HG03097 (cell line): Measurements from ENCODE around the gene MEOX2.

Source experiments
- ATAC-seq: cut with Tn5 transposase; IDR thresholded peaks from one replicate; pipeline ENCODE4 v1.9.1; 2021; ENCODE audit not compliant: unreplicated experiment, low FRiP score

Gene MEOX2

DNA sequence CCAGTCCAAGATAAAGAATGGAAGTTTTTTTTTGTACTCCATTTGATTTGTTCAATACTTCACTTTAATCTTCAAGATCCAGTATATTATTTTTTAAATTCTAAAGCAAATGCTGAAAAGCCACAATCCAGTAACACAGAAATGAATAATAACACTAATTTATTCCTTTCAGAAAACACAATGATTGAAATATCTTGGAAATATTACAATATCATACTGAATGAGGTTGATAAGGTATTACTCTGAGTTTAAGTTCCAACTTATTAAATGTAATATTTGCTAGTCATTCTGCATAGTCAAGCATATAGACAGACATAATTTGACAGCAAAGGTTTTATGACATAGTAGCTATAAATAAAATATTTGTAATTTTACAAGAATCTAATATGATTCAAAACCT lies 4.4 kb downstream of the MEOX2 start:
- no peak for ATAC-seq

GRCh38 chr7:15681631-15682030 lies 4.9 kb downstream of the MEOX2 start:
- no peak for ATAC-seq

GRCh38 chr7:15681186-15681585 lies 5.3 kb downstream of the MEOX2 start:
- ATAC-seq = no peak

- no peak for ATAC-seq
These were observed 6.0 kb downstream of the MEOX2 start for GRCh38 chr7:15680446-15680845.

DNA sequence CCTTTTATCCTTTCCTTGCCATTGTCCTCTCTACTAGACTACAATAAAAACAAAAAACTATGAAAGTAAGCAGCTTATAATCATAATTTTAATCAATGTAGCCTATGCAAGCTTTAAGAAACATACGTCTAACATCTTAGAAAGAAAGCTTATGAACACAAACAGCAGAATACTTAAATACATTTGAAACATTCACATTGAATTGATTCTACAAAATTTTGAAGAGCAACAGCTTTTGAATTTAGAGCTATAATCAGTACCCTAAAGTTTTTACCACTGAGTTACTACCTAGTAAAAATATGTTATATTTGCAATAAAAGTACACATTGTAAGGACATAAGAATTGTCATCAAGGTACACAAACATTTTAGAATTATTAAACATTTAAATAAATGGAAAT lies 7.2 kb downstream of the MEOX2 start:
- no peak for ATAC-seq

DNA sequence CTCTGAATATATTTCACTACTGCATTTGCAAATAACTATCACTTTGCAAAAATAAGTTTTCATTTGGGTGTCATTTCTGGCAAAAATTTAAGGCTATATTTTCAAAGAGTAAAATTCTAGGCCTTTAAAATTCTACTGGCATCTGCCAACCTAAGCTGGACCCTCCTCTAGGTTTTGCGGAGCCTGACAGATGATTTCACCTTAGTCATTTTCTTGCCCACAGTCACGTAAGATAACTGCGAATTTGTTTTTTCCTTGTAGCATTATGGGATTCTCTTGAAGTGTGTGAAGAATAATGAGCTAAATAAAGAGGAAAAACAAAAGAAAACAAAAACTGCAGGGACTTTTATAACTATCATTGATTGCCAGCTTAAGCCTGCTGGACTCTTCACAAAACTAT lies 7.8 kb downstream of the MEOX2 start:
- ATAC-seq = no peak

- ATAC-seq = no peak
These were observed 11.1 kb downstream of the MEOX2 start for GRCh38 chr7:15675379-15675778.

GRCh38 chr7:15674586-15674985 lies 11.9 kb downstream of the MEOX2 start:
- no peak for ATAC-seq

GRCh38 chr7:15669443-15670090 lies 16.9 kb downstream of the MEOX2 start:
- ATAC-seq = no peak

DNA sequence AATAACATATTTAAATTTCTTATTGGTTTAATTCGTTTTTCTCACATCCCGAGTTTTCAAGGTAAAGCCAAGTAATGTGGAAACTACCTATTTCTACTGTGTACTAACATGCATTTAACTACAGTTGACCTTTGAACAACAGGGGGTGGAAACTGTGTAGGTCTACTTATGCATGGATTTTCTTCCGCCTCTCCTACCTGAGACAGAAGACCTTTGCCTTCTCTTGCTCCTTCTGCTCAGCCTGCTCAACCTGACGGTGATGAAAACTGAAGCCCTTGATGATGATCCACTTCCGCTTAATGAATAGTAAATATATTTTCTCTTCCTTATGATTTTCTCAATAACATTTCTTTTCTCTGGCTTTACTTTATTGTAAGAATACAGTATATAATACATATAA lies 18.5 kb downstream of the MEOX2 start:
- ATAC-seq = no peak

GRCh38 chr7:15662451-15662850 lies 24.0 kb downstream of the MEOX2 start:
- no peak for ATAC-seq

GRCh38 chr7:15658247-15658646 lies 28.2 kb downstream of the MEOX2 start:
- no peak for ATAC-seq

DNA sequence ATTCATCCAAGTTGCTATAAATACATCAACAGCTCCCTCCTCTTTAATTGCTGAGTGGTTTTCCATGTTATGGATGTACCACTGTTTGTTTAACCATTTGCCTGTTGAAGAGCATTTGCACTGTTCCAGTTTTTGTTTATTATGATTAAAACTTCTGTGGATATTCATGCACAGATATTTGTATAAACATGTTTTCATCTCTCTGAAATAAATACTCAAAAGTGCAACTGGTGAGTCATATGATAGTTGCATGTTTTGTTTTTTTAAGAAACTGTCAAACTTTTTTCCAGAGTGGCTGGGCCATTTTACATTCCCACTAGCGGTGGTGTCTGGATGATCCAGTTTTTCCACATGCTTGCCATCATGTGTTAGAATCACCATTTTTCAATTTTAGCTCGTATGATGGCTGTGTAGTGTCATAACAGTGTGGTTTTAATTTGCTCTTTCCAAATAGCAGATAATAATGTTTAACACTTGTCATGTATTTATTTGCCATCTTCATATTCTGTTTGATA lies 33.6 kb downstream of the MEOX2 start:
- ATAC-seq = no peak

- ATAC-seq = no peak
These were observed 34.8 kb downstream of the MEOX2 start for GRCh38 chr7:15651693-15652092.

DNA sequence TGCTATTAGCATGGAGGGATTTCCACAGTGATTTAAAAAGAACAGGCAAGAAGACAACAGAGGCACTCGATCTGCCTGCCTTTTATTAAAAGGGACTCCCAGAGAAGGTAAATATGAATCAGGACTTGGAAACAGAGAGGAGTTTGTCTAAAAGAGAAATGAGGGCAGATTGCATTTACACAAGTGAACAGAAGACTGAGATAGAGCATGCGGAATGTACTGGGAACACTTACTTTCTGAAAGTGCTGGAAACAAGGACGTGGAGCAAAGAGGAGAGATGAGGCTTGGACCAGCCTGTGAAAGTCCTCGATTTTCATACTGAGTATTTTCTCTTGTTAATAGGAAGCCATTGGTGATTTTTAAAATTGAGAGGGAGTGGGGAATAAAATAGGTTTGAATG lies 35.7 kb downstream of the MEOX2 start:
- ATAC-seq = no peak

- ATAC-seq = no peak
These were observed 38.0 kb downstream of the MEOX2 start for GRCh38 chr7:15648461-15648961.

- no peak for ATAC-seq
These were observed 39.2 kb downstream of the MEOX2 start for GRCh38 chr7:15647309-15647708.

- no peak for ATAC-seq
These were observed 43.3 kb downstream of the MEOX2 start for GRCh38 chr7:15643000-15643705.

DNA sequence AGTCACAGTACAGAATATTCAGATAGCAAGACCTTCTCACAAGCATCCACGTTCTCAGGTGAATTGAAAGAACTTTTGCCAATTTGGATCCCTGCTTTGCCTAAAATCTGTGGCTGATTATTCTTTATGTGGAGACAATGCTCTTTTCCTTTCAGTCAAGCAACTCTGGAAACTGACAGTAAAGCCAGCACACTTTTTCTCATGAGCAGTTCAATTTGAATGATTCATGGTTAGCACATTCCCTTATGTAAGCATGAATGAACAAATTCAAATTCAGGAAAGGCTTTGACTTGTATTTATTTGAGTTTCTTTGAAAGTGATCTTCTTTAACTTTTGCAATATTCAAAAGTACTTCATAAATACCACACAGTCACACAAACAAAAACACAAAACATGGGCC lies 57.6 kb downstream of the MEOX2 start:
- no peak for ATAC-seq

DNA sequence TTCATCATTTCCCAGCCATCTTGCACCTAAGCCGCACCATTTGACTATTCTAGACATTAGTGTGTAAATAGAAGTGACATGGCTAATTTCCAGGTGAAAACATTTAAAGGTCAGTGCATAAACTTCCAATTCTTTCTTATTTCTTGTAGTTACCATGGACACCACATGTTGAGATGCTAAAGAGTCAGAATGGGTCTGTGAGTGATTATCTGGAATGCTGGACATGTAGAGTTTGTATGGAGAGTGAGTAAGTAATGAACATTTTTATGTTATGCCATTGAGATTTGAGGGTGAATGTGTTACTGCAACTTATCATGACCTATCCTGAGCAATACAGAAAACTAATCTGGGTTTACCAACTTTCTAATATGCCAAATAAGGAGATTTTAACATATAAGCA lies 60.4 kb downstream of the MEOX2 start:
- no peak for ATAC-seq

DNA sequence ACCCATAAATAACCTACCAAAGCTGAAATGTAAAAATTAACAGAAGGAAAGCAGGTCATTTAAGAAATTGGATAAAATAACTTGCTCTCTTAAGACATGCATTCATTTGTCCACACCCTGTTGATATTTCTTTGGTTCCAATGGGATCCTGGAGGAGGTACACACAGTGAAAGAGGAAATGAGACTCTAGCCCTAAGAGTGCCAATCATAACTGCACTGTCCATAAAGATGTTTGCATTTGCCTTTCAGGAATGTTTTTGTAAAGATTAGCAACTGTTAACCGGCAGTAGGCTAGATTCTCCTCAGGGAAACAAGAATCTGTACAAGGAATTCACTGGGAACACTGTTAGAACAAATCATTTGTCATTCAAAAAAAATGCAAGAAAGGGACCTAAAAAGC lies 61.0 kb downstream of the MEOX2 start:
- ATAC-seq = no peak

DNA sequence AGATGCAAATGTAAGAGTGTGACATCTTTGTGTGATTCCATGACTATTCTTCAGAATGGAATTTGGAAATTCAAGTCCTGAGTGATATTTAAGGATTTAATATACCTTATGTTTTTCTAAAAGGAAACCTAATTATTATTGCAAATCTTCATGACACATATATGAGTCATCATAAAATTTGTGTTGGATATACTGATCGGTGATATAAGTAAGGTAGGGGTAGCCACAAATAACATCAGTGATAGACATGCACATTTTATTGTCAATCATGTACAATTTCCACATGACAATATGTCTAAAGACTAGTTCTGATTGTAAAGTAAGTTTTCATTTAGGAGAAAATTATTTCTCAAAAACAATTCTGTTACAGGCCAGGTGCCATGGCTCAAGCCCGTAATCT lies 65.0 kb downstream of the MEOX2 start:
- ATAC-seq = no peak
